HepG2 (cell line): ENCODE results near the gene GFAP. TPM values are rescaled to one million over a fixed set of nuclear protein-coding genes. Genes with fewer than 3 reads are reported as not detected.
A peak's percentile ranks its signal among the peaks of the same experiment; 100 is the strongest.

Experiments
- CENPBD1 ChIP-seq: sonication (generic); formaldehyde crosslinking; IDR thresholded peaks from 2 replicates; pipeline ENCODE4 v1.8.0; 2022; ENCODE audit warnings: missing genetic modification reagents, low read depth, mild to moderate bottlenecking, borderline replicate concordance
- CREBL2 ChIP-seq: sonication (generic); formaldehyde crosslinking; IDR thresholded peaks from 2 replicates; pipeline ENCODE4 v1.8.1; 2023; ENCODE audit warnings: missing genetic modification reagents, mild to moderate bottlenecking, borderline replicate concordance
- DMTF1 ChIP-seq: sonication (generic); formaldehyde crosslinking; IDR thresholded peaks from 2 replicates; pipeline ENCODE4 v1.4.0; 2020; ENCODE audit warnings: mild to moderate bottlenecking, missing genetic modification reagents
- EEA1 ChIP-seq: sonication (generic); formaldehyde crosslinking; IDR thresholded peaks from 2 replicates; pipeline ENCODE4 v1.5.1; 2020; ENCODE audit warnings: mild to moderate bottlenecking, missing genetic modification reagents, borderline replicate concordance
- GLMP ChIP-seq: sonication (generic); formaldehyde crosslinking; IDR thresholded peaks from 2 replicates; pipeline ENCODE4 v1.9.0; 2021; ENCODE audit warnings: missing genetic modification reagents, mild to moderate bottlenecking, borderline replicate concordance
- HNRNPLL ChIP-seq: fragments of 200-400 bp; formaldehyde crosslinking; IDR thresholded peaks from 2 replicates; pipeline ENCODE4 v1.6.1; 2017; ENCODE audit warnings: mild to moderate bottlenecking, low read depth, low read length; ENCODE audit not compliant: poor library complexity, severe bottlenecking
- MAFK ChIP-seq, 2 experiments: IDR thresholded peaks in 1 of 2; conservative IDR thresholded peaks in 1 of 2; 2 replicates each; pipeline ENCODE4 v1.6.1; 2011; ENCODE audit warnings: improper control_type of control experiment in 2 of 2, low read length in 2 of 2
- MEF2D ChIP-seq: sonication (generic); formaldehyde crosslinking; IDR thresholded peaks from 2 replicates; pipeline ENCODE4 v1.5.1; 2020; ENCODE audit warnings: mild to moderate bottlenecking, missing genetic modification reagents
- NKX3-1 ChIP-seq: sonication (generic); formaldehyde crosslinking; IDR thresholded peaks from 2 replicates; pipeline ENCODE4 v1.5.0; 2020; ENCODE audit warnings: missing genetic modification reagents
- POLR2G ChIP-seq: fragments of 200-400 bp; formaldehyde crosslinking; IDR thresholded peaks from 2 replicates; pipeline ENCODE4 v1.6.1; 2018; ENCODE audit warnings: mild to moderate bottlenecking, low read depth, low read length, moderate library complexity
- TCF7L2 ChIP-seq: IDR thresholded peaks from 2 replicates; pipeline ENCODE4 v1.6.1; 2011; ENCODE audit warnings: mild to moderate bottlenecking, low read depth, low read length, moderate library complexity
- THAP8 ChIP-seq: sonication (generic); formaldehyde crosslinking; IDR thresholded peaks from 2 replicates; pipeline ENCODE4 v1.5.1; 2020; ENCODE audit warnings: missing genetic modification reagents, mild to moderate bottlenecking, borderline replicate concordance
- ZBTB1 ChIP-seq: sonication (generic); formaldehyde crosslinking; IDR thresholded peaks from 2 replicates; pipeline ENCODE4 v1.4.0; 2020; ENCODE audit warnings: missing genetic modification reagents, borderline replicate concordance
- ZNF550 ChIP-seq: sonication (generic); formaldehyde crosslinking; IDR thresholded peaks from 2 replicates; pipeline ENCODE4 v1.4.0; 2020; ENCODE audit warnings: mild to moderate bottlenecking, missing genetic modification reagents, borderline replicate concordance
- ZNF646 ChIP-seq: sonication (generic); formaldehyde crosslinking; IDR thresholded peaks from 2 replicates; pipeline ENCODE4 v1.9.0; 2021; ENCODE audit warnings: mild to moderate bottlenecking, missing genetic modification reagents
- ZNF709 ChIP-seq: sonication (generic); formaldehyde crosslinking; IDR thresholded peaks from 2 replicates; pipeline ENCODE4 v1.5.0; 2020; ENCODE audit warnings: mild to moderate bottlenecking, missing genetic modification reagents
- polyA plus RNA-seq, 8 experiments: library from polyadenylated mRNA; depleted of rRNA in 3 of 8; stranded (reverse) in 7 of 8; unstranded in 1 of 8; fragments of >200 nt; fragmentation: Illumina TruSeq in 4 of 8; extraction: Trizol in 4 of 8; gene quantifications; 2 replicates each; pipeline versions ENCODE4 v1.2.1 to v1.2.3, GENCODE V29; 2011 to 2016; ENCODE audit warnings: low read depth in 4 of 8, missing spikeins in 1 of 8, mixed read lengths in 1 of 8; ENCODE audit not compliant: insufficient read depth in 1 of 8
- total RNA-seq, 5 experiments: library from RNA; depleted of rRNA; stranded (reverse); fragments of >200 nt; fragmentation: Illumina TruSeq; extraction: Trizol; gene quantifications; 2 replicates each; pipeline ENCODE4 v1.2.3, GENCODE V29; 2016; ENCODE audit warnings: low read depth in 1 of 5

GFAP gene
- total and polyA plus RNA-seq, 2 of the 13 experiments (the other 11 are each of a cell fraction or from before 2014, with no cell fraction given), result 0.11 to 0.29 TPM

GRCh38 chr17:44899074-44899782 lies 16.1 kb downstream of the GFAP start, which contains the start of gene EFTUD2 (continued):
- peak; percentile 96 for TF ChIP-seq ZNF550 (CRISPR knock-in tag)
- peak in 1 of 2 experiments; percentile 23; a peak in 1 of 4 replicates for TF ChIP-seq MAFK (conservative IDR thresholded peaks at IDR 0.05 in 1 of 2, IDR thresholded peaks at IDR 0.05 in 1 of 2; ENCODE audit: low read length in 2 of 2)
- peak; percentile 91; the same call in 1 of the 2 replicates for TF ChIP-seq DMTF1 (CRISPR knock-in tag)
- TF ChIP-seq EEA1 (CRISPR knock-in tag), result peak; percentile 90; the same call in 1 of the 2 replicates
- peak; percentile 98 for TF ChIP-seq HNRNPLL
- no peak for TF ChIP-seq CENPBD1 (CRISPR knock-in tag)
- no peak for TF ChIP-seq THAP8 (CRISPR knock-in tag)
- TF ChIP-seq NKX3-1, result peak; percentile 80; the same call in 1 of the 2 replicates
- 0 out of 2 replicates have a peak, but pooled peaks have one; percentile 65 for TF ChIP-seq ZBTB1 (CRISPR knock-in tag)
- peak; percentile 82 for TF ChIP-seq MEF2D (CRISPR knock-in tag)
- peak; percentile 97 for TF ChIP-seq POLR2G
- 0 out of 2 replicates have a peak, but pooled peaks have one; percentile 93 for TF ChIP-seq ZNF709 (CRISPR knock-in tag)
- no peak for TF ChIP-seq TCF7L2
- TF ChIP-seq ZNF646 (CRISPR knock-in tag), result no peak
- TF ChIP-seq CREBL2 (CRISPR knock-in tag), result peak; percentile 64; the same call in 1 of the 2 replicates
- TF ChIP-seq GLMP, result no peak
